Measurements from ENCODE around the gene SLC6A5.

GRCh38 chr11:20592741-20593140, 6.7 kb upstream of the SLC6A5 start:
- no peak for TF ChIP-seq CTCF (IDR thresholded peaks at IDR 0.05)
- TF ChIP-seq POLR2A (IDR thresholded peaks at IDR 0.05), result no peak
